GM23338 (cell line): ENCODE data around the gene LUC7L2.
"Not testable (repeated sequence)": the region's sequence is repeated elsewhere in the genome, so short reads cannot be mapped to it uniquely, and the experiment has no call there.

ENCODE experiments used
- CREB1 ChIP-seq: fragments of 250-450 bp; sonication (Bioruptor Pico); IDR thresholded peaks from 2 replicates; pipeline ENCODE4 v1.5.0; 2020; ENCODE audit warnings: low read depth, mild to moderate bottlenecking, moderate library complexity
- EZH2 ChIP-seq: fragments of 200-600 bp; sonication (generic); IDR thresholded peaks from one replicate; pipeline ENCODE4 v1.8.0; 2017; ENCODE audit warnings: antibody characterized with exemption, mild to moderate bottlenecking, low read depth; ENCODE audit not compliant: unreplicated experiment
- EZH2phosphoT487 ChIP-seq: fragments of 200-600 bp; sonication (generic); IDR thresholded peaks from one replicate; pipeline ENCODE4 v1.8.1; 2018; ENCODE audit warnings: antibody characterized with exemption; ENCODE audit not compliant: unreplicated experiment
- JUNB ChIP-seq: IDR thresholded peaks from one replicate; pipeline ENCODE4 v1.6.1; 2016; ENCODE audit warnings: antibody characterized with exemption; ENCODE audit not compliant: unreplicated experiment
- NANOG ChIP-seq: IDR thresholded peaks from 2 replicates; pipeline ENCODE4 v1.6.1; 2016; ENCODE audit warnings: antibody characterized with exemption, borderline replicate concordance
- POLR2AphosphoS5 ChIP-seq: IDR thresholded peaks from 2 replicates; pipeline ENCODE4 v1.6.1; 2016; ENCODE audit warnings: antibody characterized with exemption, low read depth
- ZNF114 ChIP-seq: fragments of 250-450 bp; sonication (Bioruptor Pico); IDR thresholded peaks from 2 replicates; pipeline ENCODE4 v1.5.0; 2020; ENCODE audit warnings: mild to moderate bottlenecking, moderate library complexity
- ZNF331 ChIP-seq: fragments of 250-450 bp; sonication (Bioruptor Pico); IDR thresholded peaks from 2 replicates; pipeline ENCODE4 v1.5.0; 2020; ENCODE audit warnings: low read depth, mild to moderate bottlenecking, moderate library complexity
- TF ChIP-seq, protein P1 (sequence below), 2 experiments: fragments of 200-600 bp in 1 of 2; sonication (generic) in 1 of 2; conservative IDR thresholded peaks; 2 replicates each; pipeline versions ENCODE4 v1.5.1 to v1.6.1; 2016 to 2017; ENCODE audit warnings: antibody characterized with exemption in 2 of 2, low read depth in 2 of 2, mild to moderate bottlenecking in 2 of 2, moderate library complexity in 1 of 2
- TF ChIP-seq, protein P2 (sequence below): IDR thresholded peaks from 2 replicates; pipeline ENCODE4 v1.6.1; 2016; ENCODE audit warnings: antibody characterized with exemption
- TF ChIP-seq, protein P3 (sequence below): IDR thresholded peaks from one replicate; pipeline ENCODE4 v1.6.1; 2018; ENCODE audit warnings: antibody characterized with exemption; ENCODE audit not compliant: unreplicated experiment

DNA sequence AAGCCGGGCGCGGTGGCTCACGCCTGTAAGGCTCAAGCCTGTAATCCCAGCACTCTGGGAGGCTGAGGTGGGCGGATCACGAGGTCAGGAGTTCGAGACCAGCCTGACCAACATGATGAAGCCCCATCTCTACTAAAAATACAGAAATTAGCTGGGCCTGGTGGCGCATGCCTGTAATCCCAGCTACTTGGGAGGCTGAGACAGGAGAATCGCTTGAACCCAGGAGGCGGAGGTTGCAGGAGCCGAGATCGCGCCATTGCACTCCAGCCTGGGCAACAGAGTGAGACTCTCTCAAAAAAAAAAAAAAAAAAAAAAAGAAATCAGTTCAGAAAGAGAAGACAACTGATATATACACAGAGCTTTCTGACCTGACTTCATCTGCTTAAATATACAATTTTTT, 26.3 kb upstream of the LUC7L2 start:
- TF ChIP-seq, protein P1, sequence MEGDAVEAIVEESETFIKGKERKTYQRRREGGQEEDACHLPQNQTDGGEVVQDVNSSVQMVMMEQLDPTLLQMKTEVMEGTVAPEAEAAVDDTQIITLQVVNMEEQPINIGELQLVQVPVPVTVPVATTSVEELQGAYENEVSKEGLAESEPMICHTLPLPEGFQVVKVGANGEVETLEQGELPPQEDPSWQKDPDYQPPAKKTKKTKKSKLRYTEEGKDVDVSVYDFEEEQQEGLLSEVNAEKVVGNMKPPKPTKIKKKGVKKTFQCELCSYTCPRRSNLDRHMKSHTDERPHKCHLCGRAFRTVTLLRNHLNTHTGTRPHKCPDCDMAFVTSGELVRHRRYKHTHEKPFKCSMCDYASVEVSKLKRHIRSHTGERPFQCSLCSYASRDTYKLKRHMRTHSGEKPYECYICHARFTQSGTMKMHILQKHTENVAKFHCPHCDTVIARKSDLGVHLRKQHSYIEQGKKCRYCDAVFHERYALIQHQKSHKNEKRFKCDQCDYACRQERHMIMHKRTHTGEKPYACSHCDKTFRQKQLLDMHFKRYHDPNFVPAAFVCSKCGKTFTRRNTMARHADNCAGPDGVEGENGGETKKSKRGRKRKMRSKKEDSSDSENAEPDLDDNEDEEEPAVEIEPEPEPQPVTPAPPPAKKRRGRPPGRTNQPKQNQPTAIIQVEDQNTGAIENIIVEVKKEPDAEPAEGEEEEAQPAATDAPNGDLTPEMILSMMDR (conservative IDR thresholded peaks at IDR 0.05; ENCODE audit: low read depth in 2 of 2): not testable (repeated sequence)
- not testable (repeated sequence) for TF ChIP-seq EZH2phosphoT487; POLR2AphosphoS5; ZNF331 (CRISPR knock-in tag); EZH2; CREB1 (CRISPR knock-in tag); ZNF114 (CRISPR knock-in tag); NANOG; JUNB
- TF ChIP-seq, protein P2, sequence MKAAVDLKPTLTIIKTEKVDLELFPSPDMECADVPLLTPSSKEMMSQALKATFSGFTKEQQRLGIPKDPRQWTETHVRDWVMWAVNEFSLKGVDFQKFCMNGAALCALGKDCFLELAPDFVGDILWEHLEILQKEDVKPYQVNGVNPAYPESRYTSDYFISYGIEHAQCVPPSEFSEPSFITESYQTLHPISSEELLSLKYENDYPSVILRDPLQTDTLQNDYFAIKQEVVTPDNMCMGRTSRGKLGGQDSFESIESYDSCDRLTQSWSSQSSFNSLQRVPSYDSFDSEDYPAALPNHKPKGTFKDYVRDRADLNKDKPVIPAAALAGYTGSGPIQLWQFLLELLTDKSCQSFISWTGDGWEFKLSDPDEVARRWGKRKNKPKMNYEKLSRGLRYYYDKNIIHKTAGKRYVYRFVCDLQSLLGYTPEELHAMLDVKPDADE: not testable (repeated sequence)
- TF ChIP-seq, protein P3, sequence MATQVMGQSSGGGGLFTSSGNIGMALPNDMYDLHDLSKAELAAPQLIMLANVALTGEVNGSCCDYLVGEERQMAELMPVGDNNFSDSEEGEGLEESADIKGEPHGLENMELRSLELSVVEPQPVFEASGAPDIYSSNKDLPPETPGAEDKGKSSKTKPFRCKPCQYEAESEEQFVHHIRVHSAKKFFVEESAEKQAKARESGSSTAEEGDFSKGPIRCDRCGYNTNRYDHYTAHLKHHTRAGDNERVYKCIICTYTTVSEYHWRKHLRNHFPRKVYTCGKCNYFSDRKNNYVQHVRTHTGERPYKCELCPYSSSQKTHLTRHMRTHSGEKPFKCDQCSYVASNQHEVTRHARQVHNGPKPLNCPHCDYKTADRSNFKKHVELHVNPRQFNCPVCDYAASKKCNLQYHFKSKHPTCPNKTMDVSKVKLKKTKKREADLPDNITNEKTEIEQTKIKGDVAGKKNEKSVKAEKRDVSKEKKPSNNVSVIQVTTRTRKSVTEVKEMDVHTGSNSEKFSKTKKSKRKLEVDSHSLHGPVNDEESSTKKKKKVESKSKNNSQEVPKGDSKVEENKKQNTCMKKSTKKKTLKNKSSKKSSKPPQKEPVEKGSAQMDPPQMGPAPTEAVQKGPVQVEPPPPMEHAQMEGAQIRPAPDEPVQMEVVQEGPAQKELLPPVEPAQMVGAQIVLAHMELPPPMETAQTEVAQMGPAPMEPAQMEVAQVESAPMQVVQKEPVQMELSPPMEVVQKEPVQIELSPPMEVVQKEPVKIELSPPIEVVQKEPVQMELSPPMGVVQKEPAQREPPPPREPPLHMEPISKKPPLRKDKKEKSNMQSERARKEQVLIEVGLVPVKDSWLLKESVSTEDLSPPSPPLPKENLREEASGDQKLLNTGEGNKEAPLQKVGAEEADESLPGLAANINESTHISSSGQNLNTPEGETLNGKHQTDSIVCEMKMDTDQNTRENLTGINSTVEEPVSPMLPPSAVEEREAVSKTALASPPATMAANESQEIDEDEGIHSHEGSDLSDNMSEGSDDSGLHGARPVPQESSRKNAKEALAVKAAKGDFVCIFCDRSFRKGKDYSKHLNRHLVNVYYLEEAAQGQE: not testable (repeated sequence)
